RPMI7951 (cell line): ENCODE measurements around the gene LUZP2. TPM values are rescaled to one million over a fixed set of nuclear protein-coding genes. Genes with fewer than 3 reads are reported as not detected.
"Not testable (repeated sequence)": the region's sequence is repeated elsewhere in the genome, so short reads cannot be mapped to it uniquely, and the experiment has no call there.

Source experiments
- DNase-seq: peaks from one replicate; pipeline ENCODE4 v3.0.0-alpha.2; 2012; ENCODE audit warnings: low read depth
- total RNA-seq: library from RNA; depleted of rRNA; stranded (reverse); fragments of >200 nt; shearing (Covaris generic); gene quantifications from 2 replicates; pipeline ENCODE4 v1.2.3, GENCODE V29; 2014

Gene LUZP2
- total RNA-seq, 1 experiment from 2014 or later = not detected

DNA sequence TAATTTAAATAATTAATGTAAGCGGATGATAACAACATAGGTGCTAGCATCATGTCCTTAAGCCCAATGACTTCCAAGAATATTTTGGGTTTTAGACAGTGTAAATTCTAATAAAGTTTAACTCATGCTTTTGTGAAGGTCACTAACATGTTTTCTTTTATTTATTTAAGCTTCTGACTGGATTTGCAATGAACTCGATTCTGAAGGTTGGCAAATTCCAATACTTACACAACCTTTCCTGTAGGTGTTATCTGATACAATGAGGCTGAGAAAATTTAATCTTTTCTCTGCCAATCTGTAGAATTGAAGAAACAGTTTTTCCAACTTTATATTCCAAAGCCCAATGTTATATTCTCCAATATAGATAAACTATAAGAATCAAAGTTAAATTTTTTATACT, 311.3 kb downstream of the LUZP2 start:
- DNase-seq = no peak

DNA sequence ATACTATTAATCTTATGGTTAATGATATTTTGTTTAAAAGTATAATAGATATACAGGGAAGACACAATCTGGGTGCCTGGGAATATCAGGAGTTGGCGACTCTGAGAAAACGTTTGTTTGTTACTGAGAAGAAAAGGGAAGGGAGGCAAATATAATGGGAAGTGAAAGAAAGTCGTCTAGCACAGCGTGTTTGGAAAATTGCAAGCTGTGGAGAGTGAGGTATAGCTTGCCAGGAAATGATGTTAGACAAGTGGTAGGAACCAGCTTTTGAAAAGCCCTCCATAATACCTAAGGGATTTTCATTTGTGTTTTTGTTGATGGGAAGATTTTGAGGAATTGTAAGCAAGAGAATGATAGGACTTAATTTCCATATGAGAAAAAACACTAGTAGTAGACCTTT, 322.2 kb downstream of the LUZP2 start:
- no peak for DNase-seq

DNA sequence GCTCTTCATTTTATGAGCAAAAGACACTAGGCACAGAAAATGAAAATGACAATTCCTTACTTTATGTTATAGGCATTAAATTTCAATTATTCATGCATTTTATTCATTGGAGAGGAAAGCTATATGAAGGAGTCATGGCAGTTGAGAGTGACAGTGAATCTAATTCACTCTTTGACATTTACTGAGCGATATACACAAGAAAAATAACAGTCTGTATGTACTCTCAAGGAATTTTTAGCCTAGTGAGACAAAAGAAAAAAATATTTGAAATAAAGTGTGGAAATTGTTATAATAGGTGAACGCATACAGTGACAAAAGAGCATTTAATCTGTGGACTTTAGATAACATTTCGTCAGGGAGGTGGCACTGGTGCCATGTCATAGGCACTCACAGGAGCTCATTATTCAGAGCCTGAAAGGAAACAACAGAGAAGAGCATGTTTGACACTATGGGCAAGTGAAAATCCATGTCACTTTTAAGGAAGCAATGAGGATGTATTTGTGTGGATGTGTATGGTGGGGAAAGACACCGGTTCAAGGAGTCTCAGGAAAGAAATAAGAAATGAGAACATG, 323.1 kb downstream of the LUZP2 start:
- no peak for DNase-seq

DNA sequence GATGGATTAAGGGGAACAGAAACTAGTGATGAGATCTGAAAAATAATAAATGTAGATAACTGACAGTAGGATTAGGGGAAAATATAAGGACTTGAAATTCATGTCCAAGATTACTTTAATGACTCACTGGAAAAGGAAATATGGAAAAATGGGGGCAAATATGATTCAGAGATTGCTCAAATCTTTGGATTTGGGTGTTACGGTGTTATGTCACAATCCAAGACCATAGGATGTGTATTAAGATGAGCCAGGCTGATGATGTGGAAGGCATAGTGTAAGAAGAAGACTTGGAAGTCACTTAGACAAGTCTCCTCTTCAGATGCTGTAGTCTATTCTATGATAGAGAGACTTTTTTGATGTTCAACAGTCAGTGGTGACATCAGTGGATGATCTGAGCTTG, 323.7 kb downstream of the LUZP2 start:
- DNase-seq = no peak

DNA sequence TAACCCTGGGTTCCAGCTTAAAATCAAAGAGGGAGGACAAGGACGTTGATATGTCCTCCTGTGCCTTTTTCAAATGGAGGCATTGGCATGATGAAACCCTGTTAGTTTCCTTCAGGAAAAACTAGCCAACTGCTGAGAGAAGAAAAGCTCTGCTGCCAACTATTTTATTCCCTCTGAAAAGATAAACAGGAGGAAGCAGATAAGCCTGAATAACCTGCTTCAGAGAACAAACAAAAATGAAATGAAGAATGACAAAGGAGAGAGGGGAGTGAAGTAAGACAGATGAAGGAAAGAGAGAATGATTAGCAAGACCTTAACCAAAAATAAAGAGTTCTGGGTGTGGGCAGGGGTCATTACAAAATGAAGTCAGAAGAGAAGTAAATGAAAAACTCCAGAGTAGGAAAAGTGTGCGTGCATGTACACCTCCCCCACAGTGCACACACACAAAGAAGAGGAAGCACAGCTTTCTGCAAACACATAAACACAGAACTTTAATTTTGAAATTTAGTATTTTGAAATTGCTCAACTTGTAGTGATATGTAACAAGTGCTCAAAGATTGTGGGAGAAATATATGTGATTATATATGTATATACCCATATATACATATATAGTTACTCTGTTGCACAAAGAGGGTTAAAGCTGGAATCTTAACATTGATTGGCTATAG, 332.2 kb downstream of the LUZP2 start:
- DNase-seq = no peak

DNA sequence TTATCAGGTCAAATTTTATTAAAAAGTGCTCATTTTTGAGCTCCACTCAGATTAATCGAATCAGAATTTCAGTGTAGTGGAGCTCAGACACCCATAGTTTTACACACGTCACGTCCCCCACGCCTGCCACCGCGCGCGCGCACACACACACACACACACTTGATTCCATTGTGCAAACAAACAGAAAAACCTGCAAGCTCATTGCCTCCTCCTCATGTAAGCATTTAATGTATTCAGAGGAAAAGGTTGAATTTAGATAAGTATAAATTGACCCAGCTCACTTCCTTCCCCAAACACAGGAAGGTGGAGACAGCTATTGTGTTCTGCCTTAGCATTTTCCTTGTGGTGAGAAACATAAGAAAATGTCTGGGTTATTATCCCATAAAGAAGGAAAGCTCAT, 336.7 kb downstream of the LUZP2 start:
- no peak for DNase-seq

DNA sequence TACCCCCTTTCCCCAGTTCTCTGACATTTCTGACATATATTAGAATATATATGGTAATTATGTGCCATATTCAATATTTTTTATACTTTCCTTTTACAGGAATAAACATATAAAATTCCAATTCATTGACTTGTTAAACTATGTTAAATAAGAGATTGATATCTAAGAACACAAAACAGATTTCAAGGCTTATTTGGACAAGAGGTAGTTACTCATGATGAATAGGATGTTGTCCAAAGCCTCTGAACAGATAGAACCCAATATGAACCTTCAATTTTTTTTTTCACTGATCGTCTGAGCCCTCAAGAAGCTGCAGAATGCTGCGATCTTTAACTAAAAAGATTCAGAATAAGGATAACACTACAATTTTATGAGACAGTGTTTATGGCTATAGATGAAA, 340.3 kb downstream of the LUZP2 start:
- DNase-seq = no peak

DNA sequence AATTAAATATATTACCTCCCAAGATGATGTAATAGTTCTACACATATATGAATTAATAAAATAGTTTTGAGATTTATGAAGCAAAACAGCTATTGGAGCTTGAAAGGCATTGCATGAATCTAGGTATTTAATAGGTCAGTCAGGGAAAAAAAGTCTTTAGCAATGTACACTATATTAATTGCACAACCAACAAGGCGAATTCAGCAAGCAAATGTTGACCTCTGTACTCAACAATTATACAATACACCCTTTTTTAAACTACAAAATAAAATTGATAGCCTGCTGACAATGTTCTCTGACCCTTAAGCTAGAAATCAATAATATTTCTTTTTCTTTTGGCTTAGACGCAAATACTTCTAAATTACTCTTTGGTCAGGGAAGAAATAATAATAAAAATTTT, 345.5 kb downstream of the LUZP2 start:
- no peak for DNase-seq

DNA sequence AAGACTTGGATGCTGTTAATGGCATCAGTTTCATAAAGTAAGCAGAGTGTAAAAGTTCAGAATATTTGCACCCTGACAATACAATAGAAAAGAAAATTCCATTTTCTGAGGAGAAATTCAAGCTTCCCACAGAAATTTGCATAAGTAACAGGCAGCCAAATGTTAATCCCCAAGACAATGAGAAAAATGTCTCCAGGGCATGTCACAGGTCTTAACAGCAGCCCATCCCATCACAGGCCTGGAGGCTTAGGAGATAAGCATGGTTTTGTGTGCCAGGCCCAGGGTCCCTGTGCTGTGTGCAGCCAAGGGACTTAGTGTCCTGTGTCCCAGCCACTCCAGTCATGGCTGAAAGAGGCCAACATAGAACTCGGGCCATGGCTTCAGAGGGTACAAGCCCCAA, 347.6 kb downstream of the LUZP2 start:
- no peak for DNase-seq

DNA sequence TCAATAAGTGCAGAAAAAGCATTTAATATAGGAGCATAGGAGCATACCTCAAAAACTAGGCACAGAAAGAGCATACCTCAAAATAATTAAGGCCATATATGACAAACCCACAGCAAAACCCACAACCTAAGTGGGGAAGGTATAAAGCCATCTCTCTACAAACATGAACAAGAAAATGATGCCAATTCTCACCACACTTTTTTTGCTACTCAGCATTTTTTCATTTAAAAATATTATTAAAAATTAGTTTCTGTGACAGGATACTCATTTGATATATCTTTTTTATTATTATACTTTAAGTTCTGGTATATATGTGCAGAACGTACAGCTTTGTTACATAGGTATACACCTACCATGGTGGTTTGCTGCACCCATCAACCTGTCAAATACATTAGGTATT, 352.0 kb downstream of the LUZP2 start:
- no peak for DNase-seq

DNA sequence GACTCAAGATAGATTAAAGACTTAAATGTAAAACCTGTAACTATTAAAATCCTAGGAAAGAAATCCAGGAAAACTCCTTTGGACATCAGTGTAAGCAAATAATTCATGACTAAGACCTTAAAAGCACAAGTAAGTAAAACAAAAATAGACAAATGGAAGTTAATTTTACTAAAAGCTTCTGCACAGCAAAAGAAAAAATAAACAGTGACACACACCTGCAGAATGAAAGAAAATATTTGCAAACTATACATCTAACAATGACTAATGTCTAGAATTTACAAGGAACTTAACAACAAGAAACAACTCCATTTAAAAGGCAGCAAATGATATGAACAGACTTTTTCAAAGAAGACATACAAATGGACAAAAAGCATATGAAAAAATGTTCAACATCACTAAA, 359.1 kb downstream of the LUZP2 start:
- no peak for DNase-seq

DNA sequence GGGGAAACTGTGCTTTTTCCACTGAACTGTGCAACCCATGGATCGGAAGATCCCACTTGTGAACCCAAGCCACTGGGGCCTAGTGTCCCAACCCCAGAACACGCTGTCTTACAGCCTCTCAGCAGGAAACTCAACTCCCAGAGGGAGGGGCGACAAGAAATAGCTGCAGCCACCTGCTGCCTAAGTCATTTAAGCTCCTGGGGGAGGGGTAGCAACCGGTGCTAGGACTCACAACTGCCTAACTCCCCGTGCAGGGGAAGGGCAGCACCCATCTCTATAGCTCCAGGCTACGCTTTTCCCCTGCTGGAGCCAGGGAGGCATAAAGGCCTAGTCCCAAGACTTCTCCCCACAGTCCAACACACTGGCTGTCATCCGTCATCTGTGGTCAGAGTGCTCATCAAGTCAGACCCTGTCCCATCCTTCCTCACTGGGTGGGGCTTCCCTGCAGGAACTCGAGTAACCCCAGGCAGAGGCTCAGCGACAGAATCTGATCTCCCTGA, 363.0 kb downstream of the LUZP2 start:
- DNase-seq = no peak

DNA sequence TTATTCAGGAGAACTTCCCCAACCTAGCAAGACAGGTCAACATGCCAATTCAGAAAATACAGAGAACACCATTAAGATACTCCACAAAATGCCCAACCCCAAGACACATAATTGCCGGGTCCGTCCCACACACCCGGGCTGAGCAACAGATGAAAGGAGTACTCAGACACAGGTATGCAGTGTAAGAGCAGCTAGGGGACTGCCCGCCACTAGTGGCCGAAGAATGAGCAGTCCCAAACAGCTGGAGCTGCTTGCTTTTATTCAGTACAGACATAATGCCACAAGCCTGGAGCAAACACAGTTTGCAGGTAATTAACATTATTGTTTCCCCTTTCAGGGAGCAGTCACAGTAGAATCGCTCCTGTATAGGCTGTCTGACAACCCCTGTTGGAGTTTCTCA, 364.6 kb downstream of the LUZP2 start:
- DNase-seq = no peak

DNA sequence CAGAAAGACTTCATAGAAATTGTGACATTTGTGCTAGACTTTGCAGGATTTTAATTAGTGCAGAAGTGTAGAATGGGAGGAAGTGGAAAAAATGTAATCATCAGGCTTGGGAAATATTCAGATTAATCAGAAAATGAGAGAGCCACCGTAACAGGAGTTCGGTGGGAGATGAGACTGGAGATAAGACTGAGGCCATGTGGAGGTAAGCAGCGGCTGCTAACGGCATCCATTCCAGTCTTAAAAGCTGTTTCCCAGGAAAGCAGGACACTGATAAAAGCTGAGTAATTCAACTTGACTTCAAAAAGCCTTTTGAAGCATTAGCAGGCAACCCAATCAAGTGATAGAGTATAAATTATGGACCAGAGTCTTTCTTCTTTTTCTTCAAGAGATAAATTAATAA, 369.9 kb downstream of the LUZP2 start:
- DNase-seq = no peak

DNA sequence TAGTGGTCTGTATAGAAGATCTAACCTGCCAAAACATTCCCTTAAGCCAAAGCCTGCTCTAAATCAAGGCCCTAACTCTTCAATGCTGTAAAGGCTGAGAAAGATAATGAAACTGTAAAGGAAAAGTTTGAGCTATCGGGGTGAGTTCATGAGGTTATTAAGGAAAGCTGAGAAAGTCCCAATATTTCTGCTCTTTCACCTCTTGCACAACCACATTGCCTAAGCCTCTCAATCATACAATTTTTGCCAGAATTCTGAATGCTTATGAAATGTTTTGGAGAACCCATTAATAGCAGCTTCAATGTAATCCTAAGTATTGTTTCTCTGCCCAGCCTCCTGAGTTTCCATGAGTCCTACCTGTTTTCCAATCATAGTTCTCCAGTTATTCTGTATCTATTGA, 373.2 kb downstream of the LUZP2 start:
- no peak for DNase-seq

DNA sequence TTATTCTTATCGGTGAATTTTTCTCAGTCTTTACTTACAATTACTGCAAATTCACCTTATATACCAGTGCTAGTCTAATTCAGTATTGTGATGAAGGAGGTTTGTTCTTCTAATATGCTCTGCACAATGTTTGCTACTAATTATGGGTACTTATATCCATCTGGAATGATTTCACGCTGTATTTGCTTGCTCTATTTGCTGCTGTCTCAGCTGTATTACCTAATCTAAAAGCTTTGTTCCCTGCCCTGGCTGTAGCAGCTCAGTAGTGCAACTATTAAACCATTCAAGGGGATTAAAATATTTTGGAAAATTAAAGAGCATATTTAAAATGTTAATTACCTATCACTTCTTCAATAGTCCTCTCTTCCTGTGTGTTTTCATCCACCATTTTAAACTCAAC, 375.3 kb downstream of the LUZP2 start:
- no peak for DNase-seq

DNA sequence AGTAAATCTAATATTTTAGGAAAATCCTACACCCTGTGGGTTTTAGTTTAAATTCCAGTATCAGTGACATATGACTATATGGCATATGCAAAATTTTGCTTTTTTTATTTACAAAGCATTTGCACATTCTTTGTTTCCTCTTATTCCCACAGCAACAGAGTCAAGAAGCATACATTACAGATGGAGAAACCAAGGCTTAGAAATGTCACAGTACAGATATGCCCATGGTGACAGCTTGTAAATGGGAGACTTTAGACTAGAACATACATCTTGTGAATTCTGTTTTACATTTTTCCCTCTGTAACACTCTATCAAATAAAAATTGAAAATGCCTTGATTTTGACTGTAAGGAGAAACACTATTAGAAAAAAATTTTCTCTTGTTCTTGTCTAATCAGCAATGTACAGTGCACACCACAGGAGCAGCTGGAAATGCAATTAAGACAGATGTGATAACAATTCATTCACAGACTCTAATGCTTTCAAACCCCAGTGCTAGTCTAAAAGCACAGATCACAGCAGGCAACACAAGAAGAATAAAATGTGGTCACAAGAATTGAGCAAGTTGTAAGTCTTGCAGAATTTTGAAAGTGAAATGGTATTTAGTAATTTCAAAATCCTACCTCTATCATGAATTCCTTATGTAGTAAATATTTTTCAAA, 375.9 kb downstream of the LUZP2 start:
- DNase-seq = no peak

DNA sequence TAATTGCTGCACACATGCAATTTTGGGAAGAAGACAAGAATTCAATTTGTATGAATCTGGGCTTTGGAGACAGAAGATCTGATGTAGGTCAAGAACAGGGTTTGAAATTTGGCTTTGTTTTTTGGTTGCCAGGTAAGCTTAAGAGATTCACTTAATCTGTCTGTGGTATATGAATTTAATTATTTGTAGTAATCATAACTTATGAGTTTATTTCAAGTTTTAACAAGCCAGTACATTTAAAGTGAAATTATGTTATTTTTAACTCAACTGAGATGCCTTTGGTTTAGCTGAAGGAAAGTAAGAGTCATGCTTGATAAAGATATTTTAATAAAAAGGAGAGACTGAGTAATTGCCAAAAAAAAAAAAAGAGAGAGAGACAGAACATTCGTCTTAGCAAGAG, 384.1 kb downstream of the LUZP2 start:
- DNase-seq = no peak

DNA sequence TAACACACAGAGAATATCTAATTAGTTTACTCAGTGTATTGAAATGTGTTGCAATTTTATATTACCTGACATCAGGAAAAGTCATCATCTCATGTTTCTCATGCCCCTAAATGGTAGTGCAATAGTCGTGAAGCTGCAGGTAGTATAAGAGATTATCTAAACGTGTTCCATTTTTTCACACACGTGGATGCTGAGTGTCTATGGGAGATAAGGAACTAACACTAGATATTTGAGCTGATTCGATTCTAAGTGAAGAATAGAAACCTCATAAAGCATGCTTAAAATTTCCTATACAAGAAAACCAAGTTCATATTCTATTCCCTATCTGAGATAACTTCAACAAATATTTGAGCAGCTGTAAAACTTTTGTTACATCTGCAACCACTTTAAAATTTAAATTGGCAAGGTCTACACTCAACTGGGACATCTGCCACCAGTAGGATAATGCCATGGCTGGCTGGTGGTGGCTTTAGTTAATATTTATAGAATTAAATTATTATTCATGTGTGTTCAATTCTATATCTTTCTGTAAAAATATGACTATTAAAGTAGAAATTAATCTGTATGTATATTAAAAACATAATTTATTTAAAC, 388.8 kb downstream of the LUZP2 start:
- no peak for DNase-seq

DNA sequence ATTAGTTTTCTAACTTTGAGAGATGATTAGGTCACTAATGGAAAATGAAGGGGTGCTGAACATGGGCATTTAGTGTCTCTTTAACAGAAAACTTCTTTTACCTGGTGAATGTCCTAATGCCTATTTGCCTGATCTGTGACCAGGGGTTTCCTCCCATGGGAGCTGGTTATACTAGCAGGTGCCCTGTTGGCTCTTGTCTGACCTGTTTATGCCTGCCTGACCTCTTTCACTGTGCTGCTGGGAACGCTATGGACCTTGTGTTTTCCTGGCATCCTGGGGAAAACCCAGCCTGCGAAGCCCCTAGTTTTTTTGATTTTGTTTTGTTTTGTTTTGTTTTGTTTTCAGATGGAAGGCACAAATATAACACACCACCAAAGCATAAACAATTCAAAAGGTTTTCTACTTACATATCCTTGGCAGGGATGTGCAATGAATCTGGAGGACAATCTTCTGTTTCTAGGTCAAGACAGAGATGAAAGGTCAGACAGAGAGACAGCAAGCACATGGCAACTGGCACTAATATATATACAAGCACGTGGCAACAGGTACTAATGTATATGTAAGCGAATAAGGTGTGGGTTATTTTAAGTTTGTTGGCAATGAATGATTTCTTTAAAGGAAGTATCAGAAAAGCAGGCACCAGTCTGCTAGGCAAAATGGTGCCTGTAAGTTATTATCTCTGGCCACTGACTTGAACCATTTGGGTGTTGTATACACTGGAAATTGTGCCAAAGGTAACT, 390.2 kb downstream of the LUZP2 start:
- no peak for DNase-seq

DNA sequence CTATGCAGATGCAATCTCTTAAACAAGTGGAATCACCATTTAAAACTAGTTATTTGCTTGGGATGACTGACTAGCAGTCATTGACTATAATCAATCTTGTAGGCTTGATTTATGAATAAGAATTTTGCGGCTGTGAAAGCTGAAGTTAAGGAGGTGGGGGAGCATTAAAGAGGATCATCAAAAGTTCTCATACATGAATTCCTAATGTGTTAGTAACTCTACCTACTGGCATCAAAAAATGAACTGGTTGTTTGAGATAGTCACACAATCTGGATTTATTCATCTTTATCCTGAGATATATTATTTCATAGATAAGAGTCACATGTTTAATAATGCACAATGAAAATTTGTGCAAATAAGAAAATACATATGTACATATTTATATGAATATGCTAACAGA, 393.6 kb downstream of the LUZP2 start:
- DNase-seq = no peak

DNA sequence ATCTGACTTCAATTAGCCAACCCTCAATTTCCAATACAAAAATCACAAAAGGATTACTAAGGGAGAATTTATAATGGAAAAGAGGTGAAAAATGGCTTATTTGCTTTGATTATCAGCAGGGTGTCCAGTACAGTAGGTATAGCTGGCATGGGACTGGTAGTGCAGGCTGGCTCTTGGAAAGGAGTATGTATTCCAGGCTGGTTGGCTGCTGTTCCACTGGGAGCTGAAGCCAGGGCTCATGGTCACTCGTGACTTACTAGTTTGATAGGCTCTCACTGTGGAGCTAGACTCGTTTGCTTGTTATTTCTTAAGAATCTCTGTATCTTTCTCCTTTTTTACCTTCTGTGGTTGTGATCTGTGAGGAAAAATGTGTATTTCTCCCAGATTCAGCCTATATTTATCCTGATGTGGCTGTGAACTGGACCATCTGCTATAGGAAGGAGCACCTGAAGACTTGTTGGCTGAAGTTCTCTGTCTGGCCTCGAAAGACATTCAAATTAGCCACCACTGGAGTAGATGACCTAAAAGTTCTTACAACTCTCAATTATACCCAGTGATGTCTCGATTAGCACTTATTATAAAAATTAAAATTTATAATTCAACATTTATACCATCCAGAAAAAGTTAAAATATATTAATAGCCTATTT, 395.1 kb downstream of the LUZP2 start:
- DNase-seq = not testable (repeated sequence)
